Measurements from ENCODE around the gene STEEP1.
"Not testable (repeated sequence)": the region's sequence is repeated elsewhere in the genome, so short reads cannot be mapped to it uniquely, and the experiment has no call there.

Gene STEEP1

GRCh38 chrX:119529345-119530276 is 35.6 kb downstream of the STEEP1 start:
- no peak for DNase-seq (ENCODE audit: low read depth in 2 of 2, low spot score in 1 of 2)

- no peak for DNase-seq (ENCODE audit: low read depth in 2 of 2, low spot score in 1 of 2)
These were observed 41.5 kb downstream of the STEEP1 start for GRCh38 chrX:119523664-119524184.

- DNase-seq (ENCODE audit: low read depth in 2 of 2, low spot score in 1 of 2), result no peak
These were observed 44.0 kb downstream of the STEEP1 start for GRCh38 chrX:119521246-119521645.

- no peak for DNase-seq (ENCODE audit: low read depth in 2 of 2, low spot score in 1 of 2)
These were observed 46.8 kb downstream of the STEEP1 start for GRCh38 chrX:119518371-119518770.

- DNase-seq (ENCODE audit: low read depth in 2 of 2, low spot score in 1 of 2), result peak; percentile 5 to 8
These were observed 49.0 kb downstream of the STEEP1 start for GRCh38 chrX:119516157-119516702.

GRCh38 chrX:119512146-119512800 is 52.9 kb downstream of the STEEP1 start:
- no peak for DNase-seq (ENCODE audit: low read depth in 2 of 2, low spot score in 1 of 2)

GRCh38 chrX:119507206-119507605 is 58.0 kb downstream of the STEEP1 start:
- no peak for DNase-seq (ENCODE audit: low read depth in 2 of 2, low spot score in 1 of 2)

- DNase-seq (ENCODE audit: low read depth in 2 of 2, low spot score in 1 of 2), result no peak
These were observed 59.3 kb downstream of the STEEP1 start for GRCh38 chrX:119505945-119506344.

- not testable (repeated sequence) for DNase-seq (ENCODE audit: low read depth in 2 of 2, low spot score in 1 of 2)
These were observed 60.1 kb downstream of the STEEP1 start for GRCh38 chrX:119505145-119505544.

GRCh38 chrX:119503484-119503861 is 61.7 kb downstream of the STEEP1 start:
- DNase-seq (ENCODE audit: low read depth in 2 of 2, low spot score in 1 of 2), result no peak

GRCh38 chrX:119502727-119503483 is 62.3 kb downstream of the STEEP1 start:
- no peak for DNase-seq (ENCODE audit: low read depth in 2 of 2, low spot score in 1 of 2)

- DNase-seq (ENCODE audit: low read depth in 2 of 2, low spot score in 1 of 2), result no peak
These were observed 63.6 kb downstream of the STEEP1 start for GRCh38 chrX:119501511-119502148.

GRCh38 chrX:119500061-119500800 is 65.0 kb downstream of the STEEP1 start:
- no peak for DNase-seq (ENCODE audit: low read depth in 2 of 2, low spot score in 1 of 2)

GRCh38 chrX:119497185-119497584 is 68.0 kb downstream of the STEEP1 start:
- no peak for DNase-seq (ENCODE audit: low read depth in 2 of 2, low spot score in 1 of 2)

- DNase-seq (ENCODE audit: low read depth in 2 of 2, low spot score in 1 of 2), result no peak
These were observed 69.2 kb downstream of the STEEP1 start for GRCh38 chrX:119495734-119496726.

- not testable (repeated sequence) for DNase-seq (ENCODE audit: low read depth in 2 of 2, low spot score in 1 of 2)
These were observed 71.2 kb downstream of the STEEP1 start for GRCh38 chrX:119493851-119494495.

- DNase-seq (ENCODE audit: low read depth in 2 of 2, low spot score in 1 of 2), result no peak
These were observed 72.7 kb downstream of the STEEP1 start for GRCh38 chrX:119492463-119492862.

Data from stimulated activated CD8-positive, alpha-beta memory T cell treated with anti-CD3 and anti-CD28 coated beads, Interleukin-4, amount 100 ng/mL, for 1 hour (primary cell).